Measurements from ENCODE around the gene PRKAG1.

Gene PRKAG1

DNA sequence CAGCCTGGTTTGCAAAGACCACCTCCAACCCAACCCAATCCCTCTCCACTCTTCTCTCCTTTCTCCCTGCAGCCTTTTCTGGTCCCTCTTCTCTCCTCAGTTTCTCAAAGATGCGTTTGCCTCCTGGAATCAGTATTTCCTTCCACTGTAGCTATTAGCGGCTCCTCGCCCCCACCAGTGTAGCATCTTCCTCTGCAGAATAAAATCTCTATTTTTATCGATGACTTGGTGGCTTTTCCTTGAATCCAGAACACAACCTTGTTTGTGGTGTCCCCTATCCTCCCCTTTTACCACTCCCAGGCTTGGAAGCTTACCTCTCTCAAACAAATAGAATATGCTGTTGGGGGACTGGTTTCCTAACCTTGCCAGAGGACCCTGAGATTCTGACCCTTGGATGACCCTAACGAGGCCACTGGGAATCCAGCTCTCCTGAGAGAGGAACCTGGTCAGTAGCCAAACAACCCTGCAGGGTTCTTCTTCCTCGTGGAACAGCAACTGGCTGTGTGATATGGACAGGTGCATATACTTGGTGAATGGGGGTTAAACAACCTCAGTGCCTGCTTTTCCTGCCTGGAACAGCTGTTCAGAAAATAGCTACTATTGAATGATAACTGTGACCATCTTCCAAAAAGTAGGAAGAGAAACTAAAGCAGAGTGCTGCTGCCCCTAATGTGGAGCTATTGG, 36.0 kb downstream of the PRKAG1 start:
- DNase-seq (ENCODE audit: low read depth in 2 of 2): no peak

DNA sequence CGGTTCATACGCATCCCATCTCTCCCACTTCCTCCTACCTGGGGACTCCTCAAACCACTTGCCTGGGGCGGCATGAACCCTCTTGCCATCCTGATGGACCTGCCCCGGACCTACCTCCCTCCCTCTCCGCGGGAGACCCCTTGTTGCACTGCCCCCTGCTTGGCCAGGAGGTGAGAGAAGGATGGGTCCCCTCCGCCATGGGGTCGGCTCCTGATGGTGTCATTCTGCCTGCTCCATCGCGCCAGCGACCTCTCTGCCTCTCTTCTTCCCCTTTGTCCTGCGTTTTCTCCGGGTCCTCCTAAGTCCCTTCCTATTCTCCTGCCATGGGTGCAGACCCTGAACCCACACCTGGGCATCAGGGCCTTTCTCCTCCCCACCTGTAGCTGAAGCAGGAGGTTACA, 36.8 kb downstream of the PRKAG1 start:
- no peak for DNase-seq (ENCODE audit: low read depth in 2 of 2)

DNA sequence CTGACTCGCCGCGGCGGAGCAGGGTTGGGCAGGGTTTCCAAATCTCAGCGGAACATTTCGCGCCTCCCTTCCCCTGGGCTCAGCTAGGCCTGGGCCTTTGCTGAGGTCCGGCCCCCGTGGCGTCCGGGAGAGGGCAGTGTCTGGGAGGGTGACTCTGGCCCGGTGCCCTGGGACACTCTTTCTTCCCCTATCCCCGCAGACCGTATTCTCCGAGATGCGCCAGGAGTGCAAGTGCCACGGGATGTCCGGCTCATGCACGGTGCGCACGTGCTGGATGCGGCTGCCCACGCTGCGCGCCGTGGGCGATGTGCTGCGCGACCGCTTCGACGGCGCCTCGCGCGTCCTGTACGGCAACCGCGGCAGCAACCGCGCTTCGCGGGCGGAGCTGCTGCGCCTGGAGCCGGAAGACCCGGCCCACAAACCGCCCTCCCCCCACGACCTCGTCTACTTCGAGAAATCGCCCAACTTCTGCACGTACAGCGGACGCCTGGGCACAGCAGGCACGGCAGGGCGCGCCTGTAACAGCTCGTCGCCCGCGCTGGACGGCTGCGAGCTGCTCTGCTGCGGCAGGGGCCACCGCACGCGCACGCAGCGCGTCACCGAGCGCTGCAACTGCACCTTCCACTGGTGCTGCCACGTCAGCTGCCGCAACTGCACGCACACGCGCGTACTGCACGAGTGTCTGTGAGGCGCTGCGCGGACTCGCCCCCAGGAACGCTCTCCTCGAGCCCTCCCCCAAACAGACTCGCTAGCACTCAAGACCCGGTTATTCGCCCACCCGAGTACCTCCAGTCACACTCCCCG, 37.4 kb downstream of the PRKAG1 start:
- no peak for DNase-seq (ENCODE audit: low read depth in 2 of 2)

DNA sequence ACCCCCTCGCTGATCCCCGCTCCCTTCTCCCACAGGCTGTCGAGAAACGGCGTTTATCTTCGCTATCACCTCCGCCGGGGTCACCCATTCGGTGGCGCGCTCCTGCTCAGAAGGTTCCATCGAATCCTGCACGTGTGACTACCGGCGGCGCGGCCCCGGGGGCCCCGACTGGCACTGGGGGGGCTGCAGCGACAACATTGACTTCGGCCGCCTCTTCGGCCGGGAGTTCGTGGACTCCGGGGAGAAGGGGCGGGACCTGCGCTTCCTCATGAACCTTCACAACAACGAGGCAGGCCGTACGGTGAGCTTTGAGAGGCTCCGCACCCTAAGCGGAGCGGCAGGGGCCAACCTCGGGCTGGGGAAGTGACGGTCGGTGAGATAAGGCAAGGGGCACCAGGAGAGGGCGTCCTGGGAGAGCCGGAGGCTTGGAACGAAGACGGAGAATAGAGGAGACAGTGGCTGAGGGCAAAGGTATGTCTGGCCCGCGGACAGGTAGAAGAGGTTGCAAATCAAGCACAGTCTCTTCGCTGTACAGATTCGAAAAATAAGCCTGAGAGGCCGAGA, 38.1 kb downstream of the PRKAG1 start:
- DNase-seq (ENCODE audit: low read depth in 2 of 2): no peak

DNA sequence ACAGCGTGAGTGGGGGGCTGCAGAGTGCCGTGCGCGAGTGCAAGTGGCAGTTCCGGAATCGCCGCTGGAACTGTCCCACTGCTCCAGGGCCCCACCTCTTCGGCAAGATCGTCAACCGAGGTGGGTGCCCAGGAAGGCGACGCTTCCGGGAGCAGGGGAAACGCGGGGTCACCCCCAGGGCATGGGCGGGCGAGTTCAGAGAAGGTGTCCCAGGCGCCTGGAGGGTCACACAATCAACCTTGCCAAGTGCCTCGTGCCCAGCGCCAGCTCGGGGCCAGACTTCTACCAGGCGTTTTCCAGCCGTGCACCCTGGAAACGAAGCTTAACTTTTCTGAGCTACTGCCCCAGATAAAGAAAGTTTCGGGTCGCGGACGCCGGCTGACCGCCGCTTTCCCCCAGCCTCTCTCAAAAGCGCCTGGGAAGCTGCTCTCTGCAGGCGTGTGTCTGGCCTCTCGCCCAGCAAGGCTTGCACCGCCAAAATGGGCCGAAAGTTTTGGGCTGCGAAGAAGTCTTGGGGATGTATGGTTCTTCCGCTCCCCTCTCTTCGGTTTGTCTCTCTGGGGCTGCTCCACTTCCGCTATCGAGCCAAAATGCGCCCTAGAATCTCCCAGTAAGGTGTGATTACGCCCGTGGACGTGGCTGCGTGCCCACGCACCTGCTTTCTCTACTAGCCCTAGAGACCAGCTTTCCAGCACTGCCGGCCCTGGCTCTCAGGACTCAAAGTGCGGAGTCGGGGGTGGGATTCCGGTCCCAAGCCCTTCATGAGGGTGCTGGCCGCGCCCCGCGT, 38.8 kb downstream of the PRKAG1 start:
- no peak for DNase-seq (ENCODE audit: low read depth in 2 of 2)

DNA sequence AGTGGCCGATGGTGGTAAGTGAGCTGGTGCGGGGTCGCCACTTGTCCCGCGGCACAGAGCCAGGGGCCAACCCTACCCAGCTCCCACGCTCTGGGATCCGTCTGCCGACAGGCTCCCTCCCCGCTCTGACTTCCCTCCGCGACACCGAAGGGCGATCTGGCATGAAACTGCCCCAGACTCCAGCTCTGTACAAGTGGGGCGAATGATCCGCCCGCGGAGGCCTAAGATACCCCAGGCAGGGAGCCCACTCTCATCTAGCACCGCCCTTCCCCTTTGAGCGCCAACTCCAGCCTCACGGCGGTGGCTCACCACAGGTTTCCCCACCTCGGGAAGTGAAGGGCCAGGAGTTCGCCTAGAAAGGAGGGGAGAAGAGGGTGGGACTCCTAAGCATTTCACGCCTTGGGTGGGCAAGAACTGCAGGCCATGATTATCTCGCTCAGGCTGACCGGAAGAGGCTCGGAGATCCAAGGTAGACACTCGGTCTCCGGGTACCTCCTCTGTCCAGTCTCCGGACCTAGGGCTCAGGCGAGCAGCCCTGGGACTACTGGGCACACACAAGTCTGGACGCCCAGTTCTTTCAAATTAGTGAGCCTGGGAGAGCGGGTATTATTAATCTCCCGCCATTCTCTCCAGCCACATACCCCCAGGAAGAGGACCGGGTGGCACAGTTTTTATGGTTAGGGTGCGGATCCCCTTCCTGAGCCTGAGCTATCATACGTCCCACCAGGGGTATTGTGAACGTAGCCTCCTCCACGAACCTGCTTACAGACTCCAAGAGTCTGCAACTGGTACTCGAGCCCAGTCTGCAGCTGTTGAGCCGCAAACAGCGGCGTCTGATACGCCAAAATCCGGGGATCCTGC, 39.6 kb downstream of the PRKAG1 start:
- no peak for DNase-seq (ENCODE audit: low read depth in 2 of 2)

DNA sequence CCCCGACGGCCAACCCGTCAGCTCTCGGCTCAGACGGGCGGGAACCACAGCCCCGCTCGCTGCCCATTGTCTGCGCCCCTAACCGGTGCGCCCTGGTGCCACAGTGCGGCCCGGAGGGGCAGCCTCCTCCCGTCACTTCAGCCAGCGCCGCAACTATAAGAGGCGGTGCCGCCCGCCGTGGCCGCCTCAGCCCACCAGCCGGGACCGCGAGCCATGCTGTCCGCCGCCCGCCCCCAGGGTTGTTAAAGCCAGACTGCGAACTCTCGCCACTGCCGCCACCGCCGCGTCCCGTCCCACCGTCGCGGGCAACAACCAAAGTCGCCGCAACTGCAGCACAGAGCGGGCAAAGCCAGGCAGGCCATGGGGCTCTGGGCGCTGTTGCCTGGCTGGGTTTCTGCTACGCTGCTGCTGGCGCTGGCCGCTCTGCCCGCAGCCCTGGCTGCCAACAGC, 40.3 kb downstream of the PRKAG1 start, which contains the start of gene WNT1:
WNT1 (plus strand) TSS at position 32 of the 450 bp plus-strand sequence; CDS start at position 361, 329 bp downstream.
- DNase-seq (ENCODE audit: low read depth in 2 of 2): no peak

DNA sequence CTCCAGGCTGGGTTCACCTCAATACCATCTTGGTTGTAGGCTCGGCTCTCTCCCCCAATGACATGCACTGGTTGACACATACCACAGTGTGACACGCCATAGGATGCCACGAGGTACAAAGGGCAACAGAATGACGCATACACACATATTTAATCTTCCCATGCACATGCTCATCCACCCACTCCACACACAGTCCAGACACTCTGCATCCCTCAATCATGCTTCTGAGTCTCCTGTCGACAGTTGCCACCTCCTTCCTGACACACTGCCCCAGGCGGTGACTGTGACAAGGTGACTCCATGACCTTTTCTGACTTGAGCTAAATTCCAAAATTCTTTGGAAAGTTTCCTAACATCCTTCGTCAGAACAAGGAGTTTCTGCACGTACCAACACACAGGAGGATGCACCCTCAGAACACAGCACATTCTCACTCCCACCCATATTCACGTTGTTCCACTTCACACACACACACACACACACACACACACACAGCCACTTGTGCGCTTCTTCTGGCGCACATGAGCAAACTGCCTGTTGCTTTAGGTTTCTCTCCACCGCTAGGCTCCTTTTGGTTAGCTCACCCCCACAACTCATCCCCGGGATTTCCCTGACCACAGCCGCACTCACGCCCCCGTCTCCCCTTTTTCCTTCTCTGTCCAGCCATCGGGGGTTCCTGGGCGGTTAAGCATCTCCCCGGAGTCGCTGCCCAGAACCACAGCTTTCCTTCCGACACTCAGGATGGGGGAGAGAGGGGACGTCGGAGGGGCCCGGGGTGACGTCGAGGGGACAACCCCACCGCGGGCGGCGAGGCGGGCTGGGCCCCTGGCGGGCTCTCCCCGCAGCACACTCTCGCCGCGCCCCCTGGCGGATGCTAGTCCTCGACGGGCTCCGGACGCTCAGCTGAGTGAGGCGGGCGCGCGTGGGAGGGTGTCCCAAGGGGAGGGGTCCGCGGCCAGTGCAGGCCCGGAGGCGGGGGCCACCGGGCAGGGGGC, 41.0 kb downstream of the PRKAG1 start:
- peak; percentile 78 to 87 for DNase-seq (ENCODE audit: low read depth in 2 of 2)

DNA sequence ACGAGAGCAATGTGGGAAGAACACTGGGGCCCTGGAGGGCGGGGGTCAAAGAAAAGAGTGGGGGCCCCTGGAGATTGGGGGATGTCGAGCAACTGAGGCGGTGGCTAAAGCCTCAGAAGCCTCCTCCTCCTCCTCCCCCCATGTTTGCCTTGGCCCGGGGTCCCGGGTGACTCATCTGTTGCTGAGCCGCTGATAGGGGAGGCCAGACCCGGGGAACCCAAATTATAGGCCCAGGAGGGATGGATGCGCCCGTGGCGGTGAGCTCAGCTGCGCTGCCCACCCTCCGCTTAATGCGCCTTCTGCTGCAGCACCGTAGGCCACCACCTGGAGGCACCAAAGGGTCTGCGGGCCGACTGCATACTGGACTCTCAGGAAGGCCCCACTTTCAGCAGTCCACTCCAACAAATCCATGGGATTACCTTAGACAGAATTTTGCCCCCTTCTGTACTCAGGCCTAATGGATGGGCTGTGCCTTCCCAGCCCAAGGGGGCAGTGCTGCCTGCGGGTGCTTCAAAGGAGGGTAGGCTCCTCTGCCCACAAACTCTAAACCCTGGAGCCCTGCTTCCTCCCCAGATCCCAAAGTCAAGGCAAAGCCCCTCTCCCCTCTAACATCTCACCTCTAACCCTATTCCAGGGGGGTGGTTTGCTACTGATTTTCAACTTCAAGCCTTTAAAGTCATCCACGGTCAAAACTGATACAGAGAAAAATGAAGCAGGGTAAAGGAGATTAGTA, 44.5 kb downstream of the PRKAG1 start:
- peak in 1 of 2 donors; percentile 39 for DNase-seq (ENCODE audit: low read depth in 2 of 2)

DNA sequence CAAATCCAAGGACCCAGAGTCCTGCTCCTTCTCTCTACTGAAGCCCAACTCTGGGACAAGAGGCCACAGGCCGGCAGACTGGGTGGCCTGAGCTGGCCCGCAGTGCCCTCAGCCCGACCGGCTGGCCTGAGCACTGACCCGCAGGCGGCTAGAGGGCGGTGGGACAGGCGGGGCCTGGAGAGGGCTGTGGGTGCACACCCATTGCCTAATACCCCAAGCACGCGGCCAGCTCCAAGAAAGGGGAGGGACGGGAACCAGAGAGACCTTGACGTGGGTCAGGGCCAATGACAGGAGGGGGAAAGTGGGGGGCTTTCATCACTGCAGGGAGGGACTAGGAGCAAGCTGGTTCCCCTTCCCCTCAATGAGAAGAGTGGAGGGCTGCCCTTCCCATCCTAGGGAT, 45.0 kb downstream of the PRKAG1 start:
- no peak for DNase-seq (ENCODE audit: low read depth in 2 of 2)

DNA sequence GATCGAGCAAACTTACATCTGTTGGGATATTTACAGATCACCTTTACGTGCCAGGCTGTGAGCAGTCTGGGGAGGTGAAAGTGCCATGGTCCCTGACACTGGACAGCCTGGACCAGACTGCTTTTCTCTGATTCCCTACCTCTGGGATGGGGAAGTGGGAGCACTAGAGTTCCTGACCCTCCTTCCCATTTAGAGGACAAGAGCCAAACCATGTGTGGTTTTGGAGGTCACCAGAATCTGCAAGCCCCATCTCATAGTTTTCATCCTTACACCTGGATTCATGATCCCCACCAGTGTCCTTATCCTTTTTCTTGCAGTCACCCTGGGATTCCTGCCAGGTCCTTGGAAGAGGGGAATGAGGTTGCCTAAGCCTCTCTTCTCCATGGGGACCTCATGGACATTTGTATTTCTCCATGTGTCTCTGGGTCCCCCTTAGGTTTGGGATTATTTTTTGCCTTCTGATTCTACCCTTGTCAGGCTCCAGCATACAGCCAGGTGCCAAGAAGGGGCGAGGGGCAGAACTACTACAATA, 45.6 kb downstream of the PRKAG1 start:
- no peak for DNase-seq (ENCODE audit: low read depth in 2 of 2)

DNA sequence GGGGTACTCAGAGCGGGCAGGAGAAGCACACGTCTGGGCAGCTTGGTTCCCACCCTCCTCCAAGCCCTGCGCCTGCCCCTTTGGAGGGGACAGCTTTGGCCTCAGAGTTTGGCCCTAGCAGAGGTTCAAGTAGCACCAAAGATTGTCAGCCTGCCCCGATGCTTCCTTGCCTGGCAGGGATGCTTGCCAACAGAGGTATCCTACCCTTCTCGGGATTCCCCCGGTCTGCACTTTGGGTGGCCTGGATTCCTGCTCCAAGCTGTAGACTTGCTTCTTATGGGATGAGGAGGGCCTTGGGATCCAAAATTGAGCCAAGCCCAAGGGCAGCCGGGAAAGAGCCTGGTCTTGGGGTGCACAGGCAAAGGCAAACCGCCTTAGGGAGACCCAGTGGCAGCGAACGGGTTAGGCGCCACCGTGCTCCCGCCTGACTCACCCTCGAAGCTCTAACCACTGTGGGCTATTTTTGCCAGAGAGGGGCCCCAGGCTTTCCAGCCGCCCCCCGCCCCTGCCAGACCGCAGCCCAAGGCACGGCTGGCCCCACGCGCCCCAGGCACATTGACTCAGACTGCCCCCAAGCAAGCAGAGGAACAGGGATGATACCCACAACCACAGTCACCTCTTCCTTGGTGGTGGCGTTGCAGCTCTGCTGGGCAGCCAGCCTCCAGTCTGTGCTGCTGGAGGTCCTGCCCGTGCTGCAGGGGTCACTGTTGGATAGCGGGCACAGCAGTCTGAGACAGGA, 46.2 kb downstream of the PRKAG1 start:
- peak; percentile 64 to 65 for DNase-seq (ENCODE audit: low read depth in 2 of 2)

DNA sequence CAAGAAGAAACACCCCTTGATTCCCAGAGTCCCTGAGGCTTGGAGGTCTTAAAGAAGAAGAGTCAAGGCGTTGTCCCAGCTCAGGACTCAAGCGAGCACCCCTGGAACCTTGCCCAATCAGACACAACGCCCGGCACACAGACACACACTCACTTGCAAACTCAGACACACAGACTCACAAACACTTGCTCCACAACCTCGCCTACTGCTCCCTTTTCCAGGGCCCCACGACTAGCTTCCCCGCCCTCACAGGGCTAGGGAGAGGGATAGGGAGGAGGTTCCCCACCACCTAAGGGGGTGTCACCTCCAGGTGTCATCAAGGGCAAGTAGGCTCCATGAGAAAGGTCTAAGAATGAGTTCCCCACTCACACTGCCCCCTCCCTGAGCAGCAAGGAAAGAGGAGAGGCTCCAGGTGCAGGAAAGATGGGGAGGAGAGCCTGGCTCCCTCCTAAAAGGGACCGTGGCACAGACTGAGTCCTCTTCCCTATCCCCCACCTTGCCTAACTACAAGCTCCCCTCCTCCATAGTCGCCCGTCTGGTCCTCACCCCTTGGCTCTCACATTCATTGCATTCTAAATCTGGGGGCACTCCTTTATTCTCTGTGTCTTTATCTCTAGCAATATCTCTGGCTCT, 47.8 kb downstream of the PRKAG1 start:
- no peak for DNase-seq (ENCODE audit: low read depth in 2 of 2)

DNA sequence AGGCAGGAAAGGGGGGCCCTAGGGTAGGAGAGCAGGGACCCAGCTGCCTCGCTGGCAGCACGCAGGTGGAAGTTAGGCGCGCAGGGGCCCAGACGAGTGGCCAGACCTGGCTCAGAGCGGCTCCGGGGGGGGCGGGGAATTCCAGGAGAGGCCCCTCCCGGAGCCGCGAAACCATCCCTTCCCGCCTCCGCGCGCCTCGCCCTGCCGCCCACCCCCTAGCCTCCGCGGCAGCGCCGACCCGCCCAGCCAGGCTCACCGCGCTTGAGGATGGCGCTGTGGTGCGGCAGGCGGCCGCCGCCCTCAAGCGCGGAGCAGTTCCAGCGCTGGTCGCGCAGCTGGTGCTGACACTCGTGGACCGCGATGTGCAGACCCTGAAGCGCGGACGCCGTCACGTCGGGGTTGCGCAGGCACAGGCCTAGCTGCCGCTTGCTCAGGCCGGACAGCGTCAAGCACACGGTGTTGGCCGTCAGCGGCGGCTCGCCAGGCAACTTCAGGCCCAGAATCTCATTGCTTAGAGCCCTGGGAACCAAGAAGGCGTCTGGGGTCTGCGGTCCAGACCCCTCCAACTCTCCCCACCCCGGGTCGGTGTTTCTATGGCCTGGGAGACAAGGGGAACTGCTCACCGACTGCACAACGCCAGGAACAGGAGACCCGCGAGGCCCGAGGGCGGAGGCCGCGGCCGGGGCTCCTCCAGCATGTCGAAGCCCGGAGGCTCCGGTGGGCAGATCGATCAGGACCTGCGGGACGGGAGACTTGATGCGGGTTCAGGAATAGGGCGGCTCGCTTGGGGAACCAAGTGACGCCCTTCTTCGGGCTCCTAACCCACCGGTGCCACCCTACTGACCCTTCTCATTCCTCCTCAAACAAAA, 48.5 kb downstream of the PRKAG1 start:
- DNase-seq (ENCODE audit: low read depth in 2 of 2): no peak

DNA sequence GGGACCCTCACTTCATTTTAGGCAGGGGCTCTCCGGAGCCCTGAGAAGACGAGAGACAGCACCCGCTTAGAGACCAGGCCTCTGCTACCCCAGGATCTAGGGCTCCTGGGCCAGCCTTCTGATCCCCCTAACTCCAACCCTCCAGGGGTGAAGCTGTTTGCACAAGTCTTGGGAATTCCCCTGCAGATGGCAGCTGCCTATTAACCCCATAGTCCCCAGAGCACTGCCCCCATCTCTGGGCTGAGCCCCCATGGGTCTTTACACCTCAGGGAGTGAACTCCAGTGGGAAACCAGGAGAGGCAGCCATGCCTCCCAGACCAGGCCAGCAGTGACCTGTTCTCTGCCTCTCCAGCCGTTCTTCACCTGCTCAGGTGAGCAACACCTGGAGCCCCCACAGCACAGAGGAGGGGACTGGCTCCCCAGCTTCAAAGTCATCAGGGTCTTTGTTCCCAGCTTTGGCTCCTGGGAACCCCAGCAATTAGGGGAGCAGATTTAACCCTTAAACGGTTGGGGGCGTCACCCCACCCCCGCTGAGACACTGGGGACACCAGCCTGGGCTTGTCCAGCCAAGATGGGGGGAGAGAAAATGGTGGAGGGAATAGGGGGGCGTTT, 49.3 kb downstream of the PRKAG1 start:
- no peak for DNase-seq (ENCODE audit: low read depth in 2 of 2)

DNA sequence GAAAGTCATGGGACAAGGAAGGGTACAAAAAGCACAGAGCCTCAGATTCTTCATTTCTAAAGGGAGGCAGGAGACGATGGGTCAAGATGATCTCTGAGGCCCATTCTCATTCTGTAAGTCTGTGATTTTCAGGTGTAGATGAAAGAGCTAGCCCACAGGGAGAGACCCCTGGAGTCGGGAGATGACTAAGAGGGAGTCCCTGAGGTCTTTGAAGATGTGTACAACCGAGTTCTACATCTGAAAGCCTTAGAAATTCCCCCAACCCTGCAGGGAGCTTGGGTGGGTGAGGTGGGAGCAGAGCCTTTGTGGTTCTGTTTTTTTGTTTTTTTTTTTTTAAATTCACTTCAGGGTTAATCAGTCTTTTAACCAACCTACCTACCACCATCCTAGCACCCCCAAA, 50.1 kb downstream of the PRKAG1 start:
- no peak for DNase-seq (ENCODE audit: low read depth in 2 of 2)

Measured in stimulated activated CD8-positive, alpha-beta memory T cell treated with anti-CD3 and anti-CD28 coated beads, Interleukin-2, amount 100 ng/mL, for 48 hours (primary cell).